ENCODE results near the gene EEF1AKMT2.

- TF ChIP-seq CTCF (IDR thresholded peaks at IDR 0.05) = no peak
- TF ChIP-seq EZH2 (IDR thresholded peaks at IDR 0.05) = no peak
Measured at GRCh38 chr10:124722798-124723783, 68.6 kb downstream of the EEF1AKMT2 start.

All from neural progenitor cell (in vitro differentiated cells).